DND-41 (cell line): ENCODE measurements around the gene KRT80.

Experiments
- EZH2 ChIP-seq: IDR thresholded peaks from 3 replicates; pipeline ENCODE4 v1.6.1; 2012; ENCODE audit warnings: borderline replicate concordance, low read depth, mild to moderate bottlenecking, moderate library complexity, low read length, inconsistent platforms; ENCODE audit not compliant: severe bottlenecking
- TF ChIP-seq, protein P1 (sequence below): IDR thresholded peaks from 2 replicates; pipeline ENCODE4 v1.5.1; 2012; ENCODE audit warnings: borderline replicate concordance, low read length, moderate library complexity, mild to moderate bottlenecking; ENCODE audit not compliant: poor library complexity, severe bottlenecking; ENCODE audit errors: extremely low read depth

DNA sequence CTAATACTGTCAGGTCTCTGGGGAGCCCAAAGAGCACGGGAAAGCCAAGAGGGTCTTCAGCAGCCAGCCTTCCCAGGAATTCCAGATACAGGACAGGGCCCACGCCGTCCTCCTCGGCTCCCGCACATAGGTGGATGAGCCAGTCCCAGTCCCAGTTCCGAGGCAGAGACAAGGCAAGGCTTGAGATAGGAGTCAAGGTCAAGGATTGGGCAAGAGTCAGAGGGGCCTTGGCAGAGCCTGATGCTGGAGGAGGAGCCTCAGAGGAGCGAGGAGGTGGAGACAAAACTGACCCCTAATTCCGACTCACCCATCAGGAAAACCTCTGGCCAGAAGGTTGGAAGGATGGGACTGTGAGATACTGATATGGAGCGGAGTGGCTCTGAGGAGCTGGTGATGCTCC, 21.0 kb downstream of the KRT80 start:
- TF ChIP-seq, protein P1, sequence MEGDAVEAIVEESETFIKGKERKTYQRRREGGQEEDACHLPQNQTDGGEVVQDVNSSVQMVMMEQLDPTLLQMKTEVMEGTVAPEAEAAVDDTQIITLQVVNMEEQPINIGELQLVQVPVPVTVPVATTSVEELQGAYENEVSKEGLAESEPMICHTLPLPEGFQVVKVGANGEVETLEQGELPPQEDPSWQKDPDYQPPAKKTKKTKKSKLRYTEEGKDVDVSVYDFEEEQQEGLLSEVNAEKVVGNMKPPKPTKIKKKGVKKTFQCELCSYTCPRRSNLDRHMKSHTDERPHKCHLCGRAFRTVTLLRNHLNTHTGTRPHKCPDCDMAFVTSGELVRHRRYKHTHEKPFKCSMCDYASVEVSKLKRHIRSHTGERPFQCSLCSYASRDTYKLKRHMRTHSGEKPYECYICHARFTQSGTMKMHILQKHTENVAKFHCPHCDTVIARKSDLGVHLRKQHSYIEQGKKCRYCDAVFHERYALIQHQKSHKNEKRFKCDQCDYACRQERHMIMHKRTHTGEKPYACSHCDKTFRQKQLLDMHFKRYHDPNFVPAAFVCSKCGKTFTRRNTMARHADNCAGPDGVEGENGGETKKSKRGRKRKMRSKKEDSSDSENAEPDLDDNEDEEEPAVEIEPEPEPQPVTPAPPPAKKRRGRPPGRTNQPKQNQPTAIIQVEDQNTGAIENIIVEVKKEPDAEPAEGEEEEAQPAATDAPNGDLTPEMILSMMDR: no peak
- TF ChIP-seq EZH2: no peak
